Pancreas (tissue), 10 donors: Measurements from ENCODE around the gene PXMP2. TPM values are rescaled to one million over a fixed set of nuclear protein-coding genes. Genes with fewer than 3 reads are reported as not detected.
A peak's percentile ranks its signal among the peaks of the same experiment; 100 is the strongest.

Experiments
- ATAC-seq, 4 donors: fragments of 200-7000 bp; cut with Tn5 transposase; one replicate each; pipeline versions ENCODE4 v1.8.0 to v1.9.1; 2020; ENCODE audit warnings: mild to moderate bottlenecking in 4 of 4, moderate library complexity in 4 of 4
- DNase-seq, 6 donors: peaks; one replicate each; pipeline ENCODE4 v3.0.0-alpha.2; 2020
- FAIRE-seq: peaks from 2 replicates; lab custom pipeline; 2012; peaks lifted over from hg19 to GRCh38; lab: Jason Lieb, UNC
- H3K27ac ChIP-seq, 4 donors: fragments of 200-600 bp; sonication (generic); 1 replicate in 3 of 4; 2 replicates in 1 of 4; pipeline versions ENCODE4 v1.5.0 to v1.8.0; 2020
- H3K27me3 ChIP-seq, 4 donors: fragments of 200-600 bp; one replicate each; pipeline ENCODE4 v1.8.0; 2021
- H3K36me3 ChIP-seq, 3 donors: fragments of 200-600 bp; sonication (generic) in 1 of 3; one replicate each; pipeline versions ENCODE4 v1.5.0 to v1.8.0; 2020 to 2021
- H3K4me1 ChIP-seq, 3 donors: fragments of 200-600 bp; one replicate each; pipeline ENCODE4 v1.8.0; 2021
- H3K4me3 ChIP-seq, 4 donors: fragments of 200-600 bp; sonication (generic) in 2 of 4; one replicate each; pipeline versions ENCODE4 v1.5.0 to v1.8.0; 2020 to 2021
- H3K9me3 ChIP-seq, 4 donors: fragments of 200-600 bp; one replicate each; pipeline ENCODE4 v1.8.0; 2021
- CTCF ChIP-seq, 4 donors: fragments of 200-600 bp; sonication (generic) in 3 of 4; IDR thresholded peaks; one replicate each; pipeline versions ENCODE4 v1.5.0 to v1.8.0; 2021; ENCODE audit warnings: antibody characterized with exemption in 4 of 4
- WGBS, 2 donors: extraction: QIAGEN DNeasy Blood & Tissue Kit; methylation state at CpG; one replicate each; pipeline ENCODE4 v1.1.7; 2013; 5-methylcytosine and 5-hydroxymethylcytosine counted together
- intact Hi-C, 3 donors: fragments of 100-400 bp; cut with DNase I; formaldehyde crosslinking; loops; one replicate each; pipeline versions ENCODE4 v1.11.1 to v1.14.2; 2022
- polyA plus RNA-seq, 2 donors: library from polyadenylated mRNA; stranded (reverse); fragments of 200-250 nt; gene quantifications; one replicate each; pipeline ENCODE4 v1.2.3, GENCODE V29; 2013
- total RNA-seq, 6 donors: library from RNA; stranded (reverse); fragmentation: NEBNext Ultra II Directional in 4 of 6; extraction: Animal tissue kit (Norgen Biotek cat#: 25700) in 4 of 6; gene quantifications; one replicate each; pipeline versions ENCODE4 v1.2.1 to v1.2.4, GENCODE V29; 2021 to 2023
- donor health status: healthy with polysubstance abuse.
- donor health status: DM: no; HTN: no; CAD: no; lungs with moderate emphysema.
- donor health status: DM: no; HTN: no; CAD: no.
- donor health status: control.
- donor health status: control.
- donor health status: Bipolar disorder and iron deficiency.
- donor health status: DM: yes; HTN: yes; CAD: no.
- donor health status: DM: no; HTN: no; CAD: no.
- donor health status: DM: no; HTN: no; CAD: no.
- donor health status: DM: yes; HTN: yes; CAD: no.

PXMP2 gene
- total and polyA plus RNA-seq, 8 donors, result 7.7 to 27.1 (median 13.3) TPM

DNA sequence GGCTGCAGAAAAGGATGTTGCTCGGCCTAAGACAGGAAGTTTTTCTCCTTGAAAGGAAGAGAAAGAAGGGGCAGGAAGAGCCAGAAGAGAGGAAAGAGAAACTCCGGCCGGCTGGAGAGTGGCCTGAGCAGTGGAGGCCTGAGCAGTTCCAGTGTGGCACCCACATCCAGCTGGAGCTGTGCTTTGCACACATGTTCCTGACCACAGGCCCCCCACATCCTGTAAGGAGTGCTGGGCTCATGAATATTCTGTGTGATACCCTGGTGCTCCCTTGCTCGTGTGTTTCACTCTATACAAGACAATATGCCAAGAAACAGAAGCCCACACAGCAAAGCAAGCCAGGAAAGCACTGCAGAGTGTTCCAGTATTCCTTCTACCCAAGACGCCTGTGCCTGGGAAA, 27.3 kb upstream of the PXMP2 start:
- 85 to 92% methylated on average over 5 of the region's 5 CpGs for WGBS, 2 donors
- Histone ChIP-seq H3K27me3 (no peaks in the 10 kb centered on the region), H3K4me3 (no peak overlapping the region), H3K9me3 (no peaks in the 10 kb centered on the region), H3K36me3 (peaks cover 3 to 44% (median 7%) of the 10 kb centered on the region in 3 donors), H3K4me1 (no peaks in the 10 kb centered on the region), H3K27ac (no peak overlapping the region)
- ATAC-seq, result no peak
- intact Hi-C loops, result no loop called here
- no peak for FAIRE-seq
- TF ChIP-seq CTCF (IDR thresholded peaks at IDR 0.05), result no peak
- DNase-seq, result no peak

DNA sequence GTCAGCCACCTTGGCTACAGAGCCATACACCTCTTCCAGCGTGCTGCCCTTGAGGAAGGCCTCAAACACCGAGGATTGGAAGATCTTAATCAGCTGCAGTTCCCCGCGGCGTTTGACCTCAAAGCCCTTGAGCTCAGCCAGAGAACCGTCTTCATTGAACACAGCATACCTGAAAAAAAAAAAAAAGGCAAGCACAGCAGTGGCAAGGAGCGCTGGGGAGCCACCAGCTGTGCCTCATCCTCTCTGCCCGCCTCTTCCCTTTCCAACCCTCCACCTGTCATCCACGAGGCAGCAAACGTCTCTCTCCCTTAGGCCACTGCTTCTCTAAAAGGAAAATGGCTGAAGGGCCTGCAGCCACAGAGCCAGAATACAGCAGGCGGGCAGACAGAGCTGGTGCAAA, 26.4 kb upstream of the PXMP2 start:
- H3K36me3 ChIP-seq, result peaks cover 3 to 44% (median 7%) of the 10 kb centered on the region in 3 donors
- intact Hi-C loops, result no loop called here
- 86 to 92% methylated on average over 11 of the region's 11 CpGs for WGBS, 2 donors
- H3K9me3 ChIP-seq, result no peaks in the 10 kb centered on the region
- no peak for DNase-seq
- FAIRE-seq, result no peak
- TF ChIP-seq CTCF (IDR thresholded peaks at IDR 0.05), result no peak
- no peaks in the 10 kb centered on the region for H3K4me1 ChIP-seq
- no peak overlapping the region for H3K27ac ChIP-seq
- H3K4me3 ChIP-seq, result no peak overlapping the region
- H3K27me3 ChIP-seq, result no peaks in the 10 kb centered on the region
- no peak for ATAC-seq

GRCh38 chr12:132661972-132662371, 25.4 kb upstream of the PXMP2 start:
- Histone ChIP-seq H3K27me3 (no peaks in the 10 kb centered on the region), H3K36me3 (peaks cover 3 to 43% (median 7%) of the 10 kb centered on the region in 3 donors), H3K4me1 (no peaks in the 10 kb centered on the region), H3K27ac (no peak overlapping the region), H3K4me3 (no peak overlapping the region), H3K9me3 (no peaks in the 10 kb centered on the region)
- TF ChIP-seq CTCF (IDR thresholded peaks at IDR 0.05), result no peak
- peak in 1 of 4 donors; percentile 17 for ATAC-seq
- no peak for DNase-seq
- no peak for FAIRE-seq
- 89 to 94% methylated on average over 5 of the region's 5 CpGs for WGBS, 2 donors
- intact Hi-C loops, result no loop called here

DNA sequence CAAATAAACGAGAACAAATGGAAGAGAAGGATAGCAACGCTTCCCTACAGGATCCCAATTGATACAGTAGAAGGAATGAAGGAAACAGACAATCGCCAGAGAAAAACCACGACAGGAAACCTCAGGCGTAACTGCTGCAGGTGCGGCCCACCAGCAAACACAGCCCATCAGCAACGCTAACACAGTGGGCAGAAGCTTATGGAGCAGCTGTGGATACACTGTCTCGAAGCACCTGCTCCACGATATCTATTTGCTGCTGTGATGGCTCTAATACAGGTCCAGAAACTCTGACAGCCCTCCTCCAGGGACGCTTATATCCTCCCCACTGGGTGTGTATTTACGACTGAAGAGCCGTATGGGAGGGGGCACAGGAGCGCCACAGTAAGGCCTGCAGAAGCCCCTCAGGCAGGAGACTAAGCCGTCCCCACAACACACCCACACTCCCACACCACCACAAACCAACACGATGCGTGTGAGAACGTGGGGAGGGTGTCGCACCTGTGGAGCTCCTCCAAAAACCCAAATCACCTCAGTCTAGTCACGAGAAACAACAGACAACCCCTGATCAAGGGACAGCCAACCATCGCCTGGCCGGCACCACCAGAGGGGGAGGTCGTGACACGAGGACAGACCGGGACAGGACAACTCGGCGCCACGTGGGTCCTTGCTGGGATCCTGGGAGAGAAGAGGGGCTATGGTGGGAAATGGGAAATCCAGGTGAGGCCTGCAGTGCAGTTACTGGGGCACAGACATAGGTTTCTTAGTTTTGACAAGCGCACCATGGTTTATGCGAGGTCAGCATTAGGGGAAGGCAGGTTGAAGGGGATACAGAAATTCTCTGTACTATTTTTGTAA, 24.3 kb upstream of the PXMP2 start:
- FAIRE-seq (no peak), ATAC-seq (no peak), DNase-seq (no peak)
- H3K9me3 ChIP-seq, result no peaks in the 10 kb centered on the region
- no peaks in the 10 kb centered on the region for H3K27me3 ChIP-seq
- H3K27ac ChIP-seq, result no peak overlapping the region
- 92 to 93% methylated on average over 29 of the region's 29 CpGs for WGBS, 2 donors
- H3K4me3 ChIP-seq, result no peak overlapping the region
- no peak for TF ChIP-seq CTCF (IDR thresholded peaks at IDR 0.05)
- H3K36me3 ChIP-seq, result peaks cover 0 to 36% (median 0%) of the 10 kb centered on the region in 3 donors
- intact Hi-C loops, result no loop called here
- H3K4me1 ChIP-seq, result no peaks in the 10 kb centered on the region
